ENCODE measurements around the gene NET1.

NET1 gene, protein sequence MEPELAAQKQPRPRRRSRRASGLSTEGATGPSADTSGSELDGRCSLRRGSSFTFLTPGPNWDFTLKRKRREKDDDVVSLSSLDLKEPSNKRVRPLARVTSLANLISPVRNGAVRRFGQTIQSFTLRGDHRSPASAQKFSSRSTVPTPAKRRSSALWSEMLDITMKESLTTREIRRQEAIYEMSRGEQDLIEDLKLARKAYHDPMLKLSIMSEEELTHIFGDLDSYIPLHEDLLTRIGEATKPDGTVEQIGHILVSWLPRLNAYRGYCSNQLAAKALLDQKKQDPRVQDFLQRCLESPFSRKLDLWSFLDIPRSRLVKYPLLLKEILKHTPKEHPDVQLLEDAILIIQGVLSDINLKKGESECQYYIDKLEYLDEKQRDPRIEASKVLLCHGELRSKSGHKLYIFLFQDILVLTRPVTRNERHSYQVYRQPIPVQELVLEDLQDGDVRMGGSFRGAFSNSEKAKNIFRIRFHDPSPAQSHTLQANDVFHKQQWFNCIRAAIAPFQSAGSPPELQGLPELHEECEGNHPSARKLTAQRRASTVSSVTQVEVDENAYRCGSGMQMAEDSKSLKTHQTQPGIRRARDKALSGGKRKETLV

GRCh38 chr10:5412277-5412941 is at the start of gene NET1:
Gene NET1, plus strand, starts transcription at chr10:5412557. Its CDS starts 136 bp downstream, at chr10:5412693.
- Histone ChIP-seq H3K9me3 (ENCODE audit: control insufficient read depth in 2 of 2, low read length in 2 of 2) (no peaks in the 10 kb centered on the region), H3K27me3 (ENCODE audit: control insufficient read depth in 1 of 2, insufficient read depth in 2 of 2, low read length in 2 of 2) (no peaks in the 10 kb centered on the region), H3K4me1 (ENCODE audit: control insufficient read depth, insufficient read depth, low read length) (no peaks in the 10 kb centered on the region), H3K9ac (ENCODE audit: low read length in 2 of 2) (peak within 1 kb of the TSS; percentile 66 to 78), H3K4me3 (ENCODE audit: low read length in 2 of 2) (peak within 1 kb of the TSS; percentile 79 to 91), H3K27ac (ENCODE audit: low read length) (peak within 1 kb of the TSS; percentile 72), H3K36me3 (ENCODE audit: control insufficient read depth in 2 of 2, insufficient read depth in 2 of 2, low read length in 2 of 2) (no peaks in the 10 kb centered on the region)

DNA sequence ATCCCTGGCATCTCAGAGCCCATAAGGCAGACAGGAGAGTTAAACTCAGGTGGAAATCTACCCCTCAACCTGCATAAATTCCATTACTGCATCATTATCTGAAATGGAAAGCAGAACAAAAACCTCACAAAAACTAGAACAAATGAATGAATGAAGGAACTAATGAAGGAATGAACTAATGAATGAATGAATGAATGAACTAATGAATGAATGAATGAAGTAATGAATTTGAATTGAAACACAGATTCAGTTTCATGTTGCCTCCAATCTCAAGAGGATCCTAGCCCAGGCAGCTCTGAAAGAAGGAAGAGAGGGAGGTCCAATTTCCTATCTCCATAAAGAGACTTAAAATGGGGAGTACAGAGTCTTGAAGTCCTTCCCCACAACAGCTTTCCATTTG is 49.5 kb upstream of the NET1 start:
- Histone ChIP-seq H3K36me3 (ENCODE audit: control insufficient read depth in 2 of 2, insufficient read depth in 2 of 2, low read length in 2 of 2) (no peaks in the 10 kb centered on the region), H3K27ac (ENCODE audit: low read length) (no peak overlapping the region), H3K9ac (ENCODE audit: low read length in 2 of 2) (no peak overlapping the region), H3K27me3 (ENCODE audit: control insufficient read depth in 1 of 2, insufficient read depth in 2 of 2, low read length in 2 of 2) (peaks cover 21 to 28% of the 10 kb centered on the region in 2 donors), H3K9me3 (ENCODE audit: control insufficient read depth in 2 of 2, low read length in 2 of 2) (no peaks in the 10 kb centered on the region), H3K4me3 (ENCODE audit: low read length in 2 of 2) (no peak overlapping the region), H3K4me1 (ENCODE audit: control insufficient read depth, insufficient read depth, low read length) (no peaks in the 10 kb centered on the region)

- Histone ChIP-seq H3K4me3 (ENCODE audit: low read length in 2 of 2) (no peak overlapping the region), H3K36me3 (ENCODE audit: control insufficient read depth in 2 of 2, insufficient read depth in 2 of 2, low read length in 2 of 2) (no peaks in the 10 kb centered on the region), H3K9me3 (ENCODE audit: control insufficient read depth in 2 of 2, low read length in 2 of 2) (no peaks in the 10 kb centered on the region), H3K9ac (ENCODE audit: low read length in 2 of 2) (no peak overlapping the region), H3K27me3 (ENCODE audit: control insufficient read depth in 1 of 2, insufficient read depth in 2 of 2, low read length in 2 of 2) (peaks cover 21 to 28% of the 10 kb centered on the region in 2 donors), H3K4me1 (ENCODE audit: control insufficient read depth, insufficient read depth, low read length) (no peaks in the 10 kb centered on the region), H3K27ac (ENCODE audit: low read length) (no peak overlapping the region)
These were observed 48.0 kb upstream of the NET1 start for GRCh38 chr10:5364374-5364773.

DNA sequence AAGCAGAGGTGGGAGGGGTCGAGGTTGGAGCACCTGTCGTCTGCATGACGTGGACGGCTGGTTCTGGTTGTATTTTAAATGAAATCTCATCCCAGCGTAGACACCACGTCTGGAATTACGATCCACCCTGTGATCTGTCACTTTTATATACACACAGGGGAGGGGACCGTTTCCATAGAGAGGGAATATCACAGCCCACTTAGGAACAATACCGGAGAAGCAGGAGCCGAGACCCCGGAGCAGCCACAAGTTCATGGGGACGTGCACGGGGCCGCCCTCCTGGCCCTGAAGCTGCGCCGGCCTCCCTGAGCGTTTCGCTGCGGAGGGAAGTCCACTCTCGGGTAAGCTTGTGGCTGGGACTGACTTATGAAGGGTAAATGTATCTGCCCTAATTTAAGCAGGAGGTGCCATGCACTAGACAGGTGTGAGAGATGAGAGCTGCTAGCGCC is 47.4 kb upstream of the NET1 start, which contains the start of gene UCN3:
Gene UCN3 (plus strand): TSS at position 77 of the 449 bp plus-strand sequence. CDS start 8,755 bp downstream, outside the sequence.
- Histone ChIP-seq H3K9ac (ENCODE audit: low read length in 2 of 2) (no peak within 1 kb of the TSS), H3K4me1 (ENCODE audit: control insufficient read depth, insufficient read depth, low read length) (no peaks in the 10 kb centered on the region), H3K27ac (ENCODE audit: low read length) (no peak within 1 kb of the TSS), H3K4me3 (ENCODE audit: low read length in 2 of 2) (no peak within 1 kb of the TSS), H3K27me3 (ENCODE audit: control insufficient read depth in 1 of 2, insufficient read depth in 2 of 2, low read length in 2 of 2) (peaks cover 21 to 28% of the 10 kb centered on the region in 2 donors), H3K9me3 (ENCODE audit: control insufficient read depth in 2 of 2, low read length in 2 of 2) (no peaks in the 10 kb centered on the region), H3K36me3 (ENCODE audit: control insufficient read depth in 2 of 2, insufficient read depth in 2 of 2, low read length in 2 of 2) (no peaks in the 10 kb centered on the region)

GRCh38 chr10:5365928-5366327 is 46.4 kb upstream of the NET1 start:
- Histone ChIP-seq H3K9me3 (ENCODE audit: control insufficient read depth in 2 of 2, low read length in 2 of 2) (no peaks in the 10 kb centered on the region), H3K36me3 (ENCODE audit: control insufficient read depth in 2 of 2, insufficient read depth in 2 of 2, low read length in 2 of 2) (no peaks in the 10 kb centered on the region), H3K27me3 (ENCODE audit: control insufficient read depth in 1 of 2, insufficient read depth in 2 of 2, low read length in 2 of 2) (peaks cover 21 to 28% of the 10 kb centered on the region in 2 donors), H3K9ac (ENCODE audit: low read length in 2 of 2) (no peak overlapping the region), H3K4me3 (ENCODE audit: low read length in 2 of 2) (no peak overlapping the region), H3K4me1 (ENCODE audit: control insufficient read depth, insufficient read depth, low read length) (no peaks in the 10 kb centered on the region), H3K27ac (ENCODE audit: low read length) (no peak overlapping the region)

- H3K9ac ChIP-seq (ENCODE audit: low read length in 2 of 2), result no peak overlapping the region
- no peaks in the 10 kb centered on the region for H3K36me3 ChIP-seq (ENCODE audit: control insufficient read depth in 2 of 2, insufficient read depth in 2 of 2, low read length in 2 of 2)
- H3K9me3 ChIP-seq (ENCODE audit: control insufficient read depth in 2 of 2, low read length in 2 of 2), result no peaks in the 10 kb centered on the region
These were observed 42.8 kb upstream of the NET1 start for GRCh38 chr10:5369362-5370158.

GRCh38 chr10:5370493-5371352 is 41.6 kb upstream of the NET1 start:
- Histone ChIP-seq H3K27me3 (ENCODE audit: control insufficient read depth in 1 of 2, insufficient read depth in 2 of 2, low read length in 2 of 2) (peaks cover 0 to 2% of the 10 kb centered on the region in 2 donors), H3K36me3 (ENCODE audit: control insufficient read depth in 2 of 2, insufficient read depth in 2 of 2, low read length in 2 of 2) (no peaks in the 10 kb centered on the region), H3K9me3 (ENCODE audit: control insufficient read depth in 2 of 2, low read length in 2 of 2) (no peaks in the 10 kb centered on the region), H3K9ac (ENCODE audit: low read length in 2 of 2) (no peak overlapping the region), H3K4me3 (ENCODE audit: low read length in 2 of 2) (no peak overlapping the region), H3K27ac (ENCODE audit: low read length) (no peak overlapping the region), H3K4me1 (ENCODE audit: control insufficient read depth, insufficient read depth, low read length) (no peaks in the 10 kb centered on the region)

More at GRCh38 chr10:5369362-5370158, 42.8 kb upstream of the NET1 start:
- H3K4me3 ChIP-seq (ENCODE audit: low read length in 2 of 2), result no peak overlapping the region
- H3K27me3 ChIP-seq (ENCODE audit: control insufficient read depth in 1 of 2, insufficient read depth in 2 of 2, low read length in 2 of 2), result peaks cover 5% of the 10 kb centered on the region in 2 donors
- H3K27ac ChIP-seq (ENCODE audit: low read length), result no peak overlapping the region
- H3K4me1 ChIP-seq (ENCODE audit: control insufficient read depth, insufficient read depth, low read length), result no peaks in the 10 kb centered on the region

DNA sequence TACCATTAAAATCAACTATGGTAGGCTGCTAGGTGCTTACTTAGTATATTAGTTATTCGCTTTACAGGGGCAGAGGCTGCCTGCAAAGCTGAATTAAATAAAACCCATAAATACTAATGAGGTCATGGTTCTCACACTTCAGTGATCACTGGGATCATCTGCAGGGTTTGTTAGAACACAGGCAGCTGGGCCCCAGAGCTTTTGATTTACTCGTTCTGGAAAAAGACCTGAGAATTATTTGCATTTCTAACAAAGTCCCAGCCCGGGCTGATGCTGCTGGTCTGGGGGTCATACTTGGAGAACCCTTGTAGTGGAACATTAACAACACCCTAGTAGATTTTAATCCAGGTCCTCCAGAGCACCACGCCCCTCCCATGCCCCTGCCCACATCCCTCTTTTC is 39.0 kb upstream of the NET1 start:
- no peak overlapping the region for H3K27ac ChIP-seq (ENCODE audit: low read length)
- H3K4me1 ChIP-seq (ENCODE audit: control insufficient read depth, insufficient read depth, low read length), result no peaks in the 10 kb centered on the region
- peaks cover 0 to 2% of the 10 kb centered on the region in 2 donors for H3K27me3 ChIP-seq (ENCODE audit: control insufficient read depth in 1 of 2, insufficient read depth in 2 of 2, low read length in 2 of 2)
- no peak overlapping the region for H3K9ac ChIP-seq (ENCODE audit: low read length in 2 of 2)
- H3K4me3 ChIP-seq (ENCODE audit: low read length in 2 of 2), result no peak overlapping the region
- no peaks in the 10 kb centered on the region for H3K36me3 ChIP-seq (ENCODE audit: control insufficient read depth in 2 of 2, insufficient read depth in 2 of 2, low read length in 2 of 2)
- no peaks in the 10 kb centered on the region for H3K9me3 ChIP-seq (ENCODE audit: control insufficient read depth in 2 of 2, low read length in 2 of 2)

DNA sequence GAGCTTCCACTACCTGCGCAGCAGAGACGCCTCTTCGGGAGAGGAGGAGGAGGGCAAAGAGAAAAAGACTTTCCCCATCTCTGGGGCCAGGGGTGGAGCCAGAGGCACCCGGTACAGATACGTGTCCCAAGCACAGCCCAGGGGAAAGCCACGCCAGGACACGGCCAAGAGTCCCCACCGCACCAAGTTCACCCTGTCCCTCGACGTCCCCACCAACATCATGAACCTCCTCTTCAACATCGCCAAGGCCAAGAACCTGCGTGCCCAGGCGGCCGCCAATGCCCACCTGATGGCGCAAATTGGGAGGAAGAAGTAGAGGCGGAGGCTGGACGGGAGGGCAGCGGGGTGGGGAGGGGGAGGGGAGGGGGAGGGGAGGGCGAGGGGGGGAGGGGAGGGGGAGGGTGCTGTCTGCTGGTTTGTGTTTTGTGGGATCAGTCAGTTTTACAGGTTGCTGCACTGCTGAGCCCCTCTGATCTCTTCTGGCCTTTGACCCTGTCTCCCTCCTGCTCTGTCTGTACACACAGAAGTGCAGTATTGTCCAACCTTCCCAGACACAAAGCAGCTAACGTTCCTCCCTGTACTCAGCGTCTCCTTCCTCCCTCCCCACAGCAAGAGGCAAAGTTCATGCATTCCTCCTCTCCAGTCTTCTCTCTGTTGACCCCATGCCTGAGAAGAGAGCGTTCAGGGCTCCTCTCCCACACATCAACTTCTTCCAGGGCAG is 38.3 kb upstream of the NET1 start:
- no peaks in the 10 kb centered on the region for H3K36me3 ChIP-seq (ENCODE audit: control insufficient read depth in 2 of 2, insufficient read depth in 2 of 2, low read length in 2 of 2)
- peaks cover 0 to 2% of the 10 kb centered on the region in 2 donors for H3K27me3 ChIP-seq (ENCODE audit: control insufficient read depth in 1 of 2, insufficient read depth in 2 of 2, low read length in 2 of 2)
- no peak overlapping the region for H3K4me3 ChIP-seq (ENCODE audit: low read length in 2 of 2)
- H3K9me3 ChIP-seq (ENCODE audit: control insufficient read depth in 2 of 2, low read length in 2 of 2), result no peaks in the 10 kb centered on the region
- no peak overlapping the region for H3K9ac ChIP-seq (ENCODE audit: low read length in 2 of 2)
- H3K27ac ChIP-seq (ENCODE audit: low read length), result no peak overlapping the region
- no peaks in the 10 kb centered on the region for H3K4me1 ChIP-seq (ENCODE audit: control insufficient read depth, insufficient read depth, low read length)

Measured in stomach smooth muscle (tissue), 2 donors.